Calu3 (cell line): ENCODE data around the gene MAN1B1. TPM values are rescaled to one million over a fixed set of nuclear protein-coding genes. Genes with fewer than 3 reads are reported as not detected.

Experiments
- BruUV-seq: library from RNA; stranded (reverse); fragments of 400-500 nt; replicated peaks from 2 replicates; lab custom pipeline; 2021; lab: Mats Ljungman, UMichigan
- CTCF ChIA-PET: fragments of 300-600 bp; sonication (Branson Sonifier 250); formaldehyde crosslinking; loops from one replicate; lab custom pipeline; 2022; ENCODE audit warnings: antibody characterized with exemption; lab: Charles Lee
- DNase-seq: peaks from one replicate; pipeline ENCODE4 v3.0.0; 2022
- H3K27ac Mint-ChIP-seq: one replicate; pipeline ENCODE4 v1.8.0; 2022; ENCODE audit warnings: mixed read lengths; ENCODE audit not compliant: unreplicated experiment
- H3K27me3 Mint-ChIP-seq: one replicate; pipeline ENCODE4 v1.8.0; 2022; ENCODE audit warnings: mixed read lengths; ENCODE audit not compliant: unreplicated experiment
- H3K36me3 Mint-ChIP-seq: one replicate; pipeline ENCODE4 v1.8.0; 2022; ENCODE audit warnings: mild to moderate bottlenecking, moderate library complexity, mixed read lengths; ENCODE audit not compliant: insufficient read depth, unreplicated experiment
- H3K4me1 Mint-ChIP-seq: one replicate; pipeline ENCODE4 v1.8.0; 2022; ENCODE audit warnings: mild to moderate bottlenecking, low read depth, mixed read lengths; ENCODE audit not compliant: unreplicated experiment
- H3K4me3 Mint-ChIP-seq: one replicate; pipeline ENCODE4 v1.8.0; 2022; ENCODE audit warnings: mild to moderate bottlenecking, low read depth, moderate library complexity, mixed read lengths; ENCODE audit not compliant: unreplicated experiment
- H3K9me3 Mint-ChIP-seq: one replicate; pipeline ENCODE4 v1.8.0; 2022; ENCODE audit warnings: low read depth, mixed read lengths; ENCODE audit not compliant: unreplicated experiment
- CTCF ChIP-seq: fragments of 200-600 bp; IDR thresholded peaks from one replicate; pipeline ENCODE4 v1.8.0; 2022; ENCODE audit warnings: antibody characterized with exemption; ENCODE audit not compliant: unreplicated experiment
- intact Hi-C: fragments of 100-400 bp; cut with micrococcal nuclease; formaldehyde crosslinking; loops from one replicate; pipeline ENCODE4 v1.10.0; 2022; ENCODE audit not compliant: unreplicated experiment
- total RNA-seq: library from RNA; stranded (reverse); gene quantifications from 2 replicates; pipeline ENCODE4 v1.2.3, GENCODE V29; 2022

Gene MAN1B1
- total RNA-seq, 1 experiment from 2014 or later: 61.4 TPM

- CTCF ChIA-PET: interaction anchor here (0.6 to 1.9 kb wide), 12 partner anchors 8 to 120 kb away, joined by 3 to 27 read pairs (median 5); partner anchors contain the start of gene MAN1B1
- no peaks in the 10 kb centered on the region for H3K27me3 Mint-ChIP-seq
- intact Hi-C loops: no loop called here
Observed at GRCh38 chr9:137046088-137046787, 40.5 kb upstream of the MAN1B1 start, which contains the start of gene NPDC1. Gene NPDC1, minus strand, starts transcription at chr9:137046177. Its CDS starts 188 bp downstream, at chr9:137045989.

GRCh38 chr9:137048655-137049543, 37.9 kb upstream of the MAN1B1 start:
- Mint-ChIP-seq H3K4me3 (no peak overlapping the region), H3K4me1 (no peaks in the 10 kb centered on the region), H3K36me3 (peaks cover 18% of the 10 kb centered on the region), H3K27me3 (no peaks in the 10 kb centered on the region), H3K27ac (no peak overlapping the region), H3K9me3 (no peaks in the 10 kb centered on the region)
- TF ChIP-seq CTCF: no peak
- no TSS peak for BruUV-seq
- no peak for DNase-seq
- CTCF ChIA-PET: no interaction called here
- intact Hi-C loops: no loop called here

More at GRCh38 chr9:137046088-137046787, 40.5 kb upstream of the MAN1B1 start, which contains the start of gene NPDC1:
- H3K27ac Mint-ChIP-seq: no peak within 1 kb of the TSS
- H3K4me3 Mint-ChIP-seq: peak within 1 kb of the TSS; percentile 73
- H3K4me1 Mint-ChIP-seq: no peaks in the 10 kb centered on the region
- peak; percentile 88 for DNase-seq
- no TSS peak for BruUV-seq
- H3K9me3 Mint-ChIP-seq: no peaks in the 10 kb centered on the region
- peaks cover 24% of the 10 kb centered on the region for H3K36me3 Mint-ChIP-seq
- peak; percentile 73 for TF ChIP-seq CTCF

GRCh38 chr9:137049544-137050449, 37.0 kb upstream of the MAN1B1 start:
- TF ChIP-seq CTCF: no peak
- H3K27me3 Mint-ChIP-seq: no peaks in the 10 kb centered on the region

GRCh38 chr9:137050570-137050969, 36.2 kb upstream of the MAN1B1 start:
- Mint-ChIP-seq H3K27me3 (no peaks in the 10 kb centered on the region), H3K27ac (no peak overlapping the region), H3K4me3 (no peak overlapping the region), H3K4me1 (peaks cover 8% of the 10 kb centered on the region), H3K36me3 (peaks cover 14% of the 10 kb centered on the region), H3K9me3 (no peaks in the 10 kb centered on the region)
- intact Hi-C loops: no loop called here
- CTCF ChIA-PET: no interaction called here
- TF ChIP-seq CTCF: no peak
- BruUV-seq: no TSS peak
- no peak for DNase-seq

More at GRCh38 chr9:137049544-137050449, 37.0 kb upstream of the MAN1B1 start:
- CTCF ChIA-PET: no interaction called here
- intact Hi-C loops: no loop called here
- Mint-ChIP-seq H3K4me1 (peaks cover 7% of the 10 kb centered on the region), H3K27ac (no peak overlapping the region), H3K4me3 (no peak overlapping the region), H3K36me3 (peaks cover 20% of the 10 kb centered on the region), H3K9me3 (no peaks in the 10 kb centered on the region)
- BruUV-seq: no TSS peak
- no peak for DNase-seq
